ENCODE data around the gene ZBTB22. TPM values are rescaled to one million over a fixed set of nuclear protein-coding genes. Genes with fewer than 3 reads are reported as not detected.

ZBTB22 gene
- polyA plus RNA-seq, 6 donors from 2014 or later = 19.2 to 29.9 (median 23.8) TPM

GRCh38 chr6:33271468-33272274 lies 45.9 kb downstream of the ZBTB22 start, which contains the start of the genes RPS18 and VPS52:
TSS of gene RPS18 (plus strand) at chr6:33272075. CDS start at chr6:33272120, 45 bp downstream.
TSS of gene VPS52 (minus strand) at chr6:33271876. CDS start at chr6:33271675, 201 bp downstream.
- Mint-ChIP-seq H3K27ac (peak within 1 kb of the TSS; percentile 96 to 99 (median 99)), H3K4me1 (peaks cover 51 to 70% (median 66%) of the 10 kb centered on the region in 3 donors), H3K36me3 (peaks cover 16 to 32% of the 10 kb centered on the region in 2 donors), H3K27me3 (no peaks in the 10 kb centered on the region), H3K4me3 (peak within 1 kb of the TSS; percentile 89 to 99 (median 98)), H3K9me3 (no peaks in the 10 kb centered on the region)
- peak; percentile 89 to 90 for ATAC-seq (ENCODE audit: low read depth in 2 of 2)
- DNase-seq = peak; percentile 91

GRCh38 chr6:33271117-33271467 lies 46.5 kb downstream of the ZBTB22 start:
- Mint-ChIP-seq H3K27me3 (no peaks in the 10 kb centered on the region), H3K36me3 (peaks cover 20 to 37% of the 10 kb centered on the region in 2 donors), H3K9me3 (no peaks in the 10 kb centered on the region), H3K4me3 (peak overlapping the region; percentile 89 to 99 (median 98)), H3K27ac (peak overlapping the region; percentile 96 to 99 (median 99)), H3K4me1 (peaks cover 45 to 65% (median 60%) of the 10 kb centered on the region in 3 donors)
- no peak for DNase-seq
- peak; percentile 23 to 36 for ATAC-seq (ENCODE audit: low read depth in 2 of 2)

Other genes with a start within 250 kb of the ZBTB22 start
- 1,000 to 10,000 TPM; 2,534 to 3,526 (median 2,823) TPM for gene HLA-DPA1, start 244.1 kb downstream of the ZBTB22 start, polyA plus RNA-seq (ENCODE audit: low read depth in 6 of 6)
- gene HLA-DPB1, start 241.8 kb downstream of the ZBTB22 start, polyA plus RNA-seq (ENCODE audit: low read depth in 6 of 6) = 1,000 to 10,000 TPM; 1,951 to 3,267 (median 2,600) TPM
- under 1 TPM in 2 of 6 donors, not detected in 4; 0.09 to 0.30 TPM for gene COL11A2, start 125.3 kb downstream of the ZBTB22 start, polyA plus RNA-seq (ENCODE audit: low read depth in 6 of 6)
- 10 to 100 TPM in 1 of 6 donors, 1 to 10 TPM in 5; 2.2 to 10.8 (median 7.4) TPM for gene RXRB, start 117.1 kb downstream of the ZBTB22 start, polyA plus RNA-seq (ENCODE audit: low read depth in 6 of 6)
- gene SLC39A7, start 116.9 kb downstream of the ZBTB22 start, polyA plus RNA-seq (ENCODE audit: low read depth in 6 of 6) = 10 to 100 TPM; 15.6 to 26.0 (median 17.6) TPM
- 10 to 100 TPM; 13.8 to 24.1 (median 21.6) TPM for gene HSD17B8, start 113.1 kb downstream of the ZBTB22 start, polyA plus RNA-seq (ENCODE audit: low read depth in 6 of 6)
- gene RING1, start 109.2 kb downstream of the ZBTB22 start, polyA plus RNA-seq (ENCODE audit: low read depth in 6 of 6) = 10 to 100 TPM in 1 of 6 donors, 1 to 10 TPM in 5; 2.8 to 12.1 (median 7.4) TPM
- 10 to 100 TPM in 5 of 6 donors, 1 to 10 TPM in 1; 5.3 to 18.9 (median 14.4) TPM for gene VPS52, start 45.9 kb downstream of the ZBTB22 start, polyA plus RNA-seq (ENCODE audit: low read depth in 6 of 6)
- gene RPS18, start 45.7 kb downstream of the ZBTB22 start, polyA plus RNA-seq (ENCODE audit: low read depth in 6 of 6) = over 10,000 TPM in 1 of 6 donors, 1,000 to 10,000 TPM in 5; 6,561 to 10,092 (median 8,290) TPM
- 10 to 100 TPM; 18.3 to 31.6 (median 22.2) TPM for gene B3GALT4, start 40.6 kb downstream of the ZBTB22 start, polyA plus RNA-seq (ENCODE audit: low read depth in 6 of 6)
- gene WDR46, start 28.5 kb downstream of the ZBTB22 start, polyA plus RNA-seq (ENCODE audit: low read depth in 6 of 6) = 10 to 100 TPM; 50.5 to 78.0 (median 59.3) TPM
- gene PFDN6, start 28.1 kb downstream of the ZBTB22 start, polyA plus RNA-seq (ENCODE audit: low read depth in 6 of 6) = 10 to 100 TPM; 29.4 to 47.8 (median 41.3) TPM
- gene RGL2, start 18.8 kb downstream of the ZBTB22 start, polyA plus RNA-seq (ENCODE audit: low read depth in 6 of 6) = 10 to 100 TPM; 15.5 to 39.0 (median 17.2) TPM
- gene TAPBP, start 3.7 kb downstream of the ZBTB22 start, polyA plus RNA-seq (ENCODE audit: low read depth in 6 of 6) = 100 to 1,000 TPM; 450 to 564 (median 508) TPM
- gene DAXX, start 5.2 kb upstream of the ZBTB22 start, polyA plus RNA-seq (ENCODE audit: low read depth in 6 of 6) = 100 to 1,000 TPM in 3 of 6 donors, 10 to 100 TPM in 3; 61.4 to 140 (median 102) TPM
- gene KIFC1, start 74.1 kb upstream of the ZBTB22 start, polyA plus RNA-seq (ENCODE audit: low read depth in 6 of 6) = under 1 TPM in 3 of 6 donors, not detected in 3; 0.36 to 0.45 (median 0.36) TPM
- gene PHF1, start 93.3 kb upstream of the ZBTB22 start, polyA plus RNA-seq (ENCODE audit: low read depth in 6 of 6) = 10 to 100 TPM; 48.9 to 82.3 (median 55.5) TPM
- gene CUTA, start 100.4 kb upstream of the ZBTB22 start, polyA plus RNA-seq (ENCODE audit: low read depth in 6 of 6) = 100 to 1,000 TPM; 237 to 281 (median 263) TPM
- gene SYNGAP1, start 102.3 kb upstream of the ZBTB22 start, polyA plus RNA-seq (ENCODE audit: low read depth in 6 of 6) = 1 to 10 TPM in 1 of 6 donors, under 1 TPM in 4, not detected in 1; 0.25 to 1.9 (median 0.48) TPM
- gene ZBTB9, start 136.8 kb upstream of the ZBTB22 start, polyA plus RNA-seq (ENCODE audit: low read depth in 6 of 6) = 1 to 10 TPM; 4.8 to 9.7 (median 7.0) TPM